Measurements from ENCODE around the gene TRAF4.
A peak's percentile ranks its signal among the peaks of the same experiment; 100 is the strongest.
"Not testable (repeated sequence)": the region's sequence is repeated elsewhere in the genome, so short reads cannot be mapped to it uniquely, and the experiment has no call there.

The TRAF4 gene

DNA sequence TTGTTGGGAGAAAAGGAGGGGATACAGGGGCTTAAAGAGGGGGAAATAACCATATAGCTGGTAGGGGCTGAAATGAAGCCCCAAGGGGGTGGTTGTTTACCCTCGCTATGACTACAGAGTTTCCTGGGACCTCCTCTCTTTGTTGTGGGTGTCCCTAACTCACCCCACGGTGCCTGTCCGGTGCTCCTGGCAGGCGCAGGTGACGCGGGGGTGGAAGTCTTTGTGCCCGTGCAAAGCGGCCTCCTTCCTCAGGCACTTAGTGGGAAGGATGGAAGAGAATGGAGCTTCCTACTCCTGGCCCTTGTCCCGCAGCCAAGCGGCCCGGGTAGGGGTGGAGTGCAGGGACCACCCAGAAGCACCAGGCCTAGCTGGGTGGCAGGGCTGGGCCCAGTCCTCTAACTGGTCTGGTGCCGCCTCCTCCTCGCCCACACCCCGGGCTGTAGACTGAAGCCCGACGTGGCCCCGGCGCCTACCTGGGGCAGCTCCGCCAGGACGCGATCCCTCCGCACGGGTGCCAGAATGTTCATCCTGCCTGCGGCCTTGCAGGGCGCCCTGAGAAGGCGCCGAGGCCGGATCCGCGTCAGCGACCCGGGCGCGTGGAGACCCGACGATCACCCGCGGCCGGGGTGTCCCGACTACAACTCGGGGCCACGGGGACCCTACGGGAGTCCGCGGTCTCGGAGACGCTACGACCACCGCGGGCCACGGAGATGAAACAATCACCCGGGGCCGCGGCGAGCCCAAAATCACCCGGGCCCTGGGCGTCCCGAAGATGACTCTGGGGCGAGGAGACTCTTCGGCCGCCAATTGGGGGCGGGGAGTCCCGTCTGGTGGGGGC is 26.9 kb upstream of the TRAF4 start:
- DNase-seq: no peak

DNA sequence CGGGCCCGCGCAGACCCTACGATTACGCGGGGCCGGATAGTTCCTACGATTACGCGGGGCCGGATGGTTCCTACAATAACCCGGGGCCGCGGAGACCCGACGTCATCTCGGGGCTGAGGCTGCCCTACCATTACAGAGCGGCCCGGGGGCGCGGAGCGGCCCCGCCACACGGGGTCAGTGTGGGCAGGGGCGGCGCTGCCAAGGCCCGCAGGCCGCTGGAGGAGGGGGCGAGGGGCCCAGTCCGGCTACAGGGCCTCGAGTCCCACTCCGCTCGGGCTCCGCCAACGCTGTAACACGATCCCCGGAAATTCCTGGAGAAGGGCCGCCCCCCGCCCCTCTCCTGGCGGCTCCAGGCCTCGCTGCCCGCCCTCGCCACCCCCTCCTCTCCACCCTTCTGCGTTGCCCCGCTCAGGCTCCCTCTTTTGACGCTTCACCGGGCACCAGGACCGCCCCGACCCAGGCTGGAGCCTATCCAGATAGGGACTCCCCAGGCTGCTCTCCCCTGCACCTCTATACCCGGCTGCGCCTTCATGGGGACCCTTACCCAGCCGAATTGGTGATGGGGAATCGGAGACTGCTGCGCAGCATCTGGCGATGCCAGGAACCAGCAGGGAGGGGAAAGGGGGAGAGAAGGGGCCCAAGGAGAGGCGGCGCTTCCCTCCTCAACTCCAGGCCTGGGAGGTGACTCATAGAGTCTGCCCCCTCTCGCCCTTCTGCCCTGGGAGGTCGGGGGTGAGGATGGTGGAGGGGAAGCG is 26.1 kb upstream of the TRAF4 start, which contains the start of gene RAB34:
TSS of gene RAB34 (minus strand) at position 291 of the 755 bp plus-strand sequence. CDS start 602 bp downstream, outside the sequence.
- DNase-seq: peak; percentile 89

DNA sequence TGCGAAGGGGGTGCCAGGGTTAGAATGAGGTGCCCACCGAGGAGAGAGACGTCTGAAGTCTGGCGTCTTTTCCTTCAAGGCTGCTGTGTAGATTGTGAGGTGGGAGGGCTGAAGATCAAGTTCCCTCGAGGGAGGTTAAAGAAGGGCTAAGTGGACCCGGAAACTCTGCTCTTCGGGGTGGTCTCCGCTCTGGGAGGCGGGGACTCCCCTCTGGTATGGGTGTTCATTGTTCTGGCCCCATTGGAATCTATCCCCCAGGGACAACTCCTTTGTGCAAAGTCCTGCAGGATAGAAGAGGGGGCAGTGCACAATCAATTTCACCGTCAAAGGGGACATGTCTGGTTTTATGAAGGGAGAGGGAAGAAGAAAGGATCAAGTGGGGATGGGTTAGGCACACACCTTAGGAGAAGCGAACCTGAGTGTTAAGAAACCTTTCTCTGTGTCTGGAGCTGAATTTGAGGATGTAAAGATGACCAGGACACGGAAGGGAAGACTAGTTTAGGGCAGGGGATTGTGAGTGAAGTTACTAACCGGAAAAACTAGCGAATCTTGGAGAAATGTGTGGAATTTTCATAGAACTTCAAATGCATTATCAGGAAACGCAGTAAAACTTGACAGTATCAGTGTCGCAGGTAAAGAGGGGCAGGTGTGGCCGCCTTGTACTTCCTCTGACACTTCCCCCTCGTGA is 25.3 kb upstream of the TRAF4 start:
- DNase-seq: peak; percentile 51

DNA sequence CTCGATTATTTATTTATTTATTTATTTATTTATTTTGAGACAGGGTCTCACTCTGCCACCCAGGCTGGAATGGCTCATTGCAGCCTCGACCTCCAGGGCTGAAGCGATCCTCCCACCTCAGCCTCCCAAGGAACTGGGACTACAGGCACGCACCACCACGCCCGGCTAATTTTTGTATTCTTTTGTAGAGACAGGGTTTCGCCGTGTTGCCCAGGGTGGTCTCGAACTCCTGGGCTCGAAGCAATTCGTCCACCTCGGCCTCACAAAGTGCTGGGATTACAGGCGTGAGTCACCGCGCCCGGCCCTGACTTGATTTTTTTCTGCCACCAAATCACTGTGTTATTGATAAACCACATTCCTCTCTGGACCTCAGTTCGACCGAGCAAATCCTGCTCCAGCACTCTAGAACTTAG is 24.8 kb upstream of the TRAF4 start:
- no peak for DNase-seq

DNA sequence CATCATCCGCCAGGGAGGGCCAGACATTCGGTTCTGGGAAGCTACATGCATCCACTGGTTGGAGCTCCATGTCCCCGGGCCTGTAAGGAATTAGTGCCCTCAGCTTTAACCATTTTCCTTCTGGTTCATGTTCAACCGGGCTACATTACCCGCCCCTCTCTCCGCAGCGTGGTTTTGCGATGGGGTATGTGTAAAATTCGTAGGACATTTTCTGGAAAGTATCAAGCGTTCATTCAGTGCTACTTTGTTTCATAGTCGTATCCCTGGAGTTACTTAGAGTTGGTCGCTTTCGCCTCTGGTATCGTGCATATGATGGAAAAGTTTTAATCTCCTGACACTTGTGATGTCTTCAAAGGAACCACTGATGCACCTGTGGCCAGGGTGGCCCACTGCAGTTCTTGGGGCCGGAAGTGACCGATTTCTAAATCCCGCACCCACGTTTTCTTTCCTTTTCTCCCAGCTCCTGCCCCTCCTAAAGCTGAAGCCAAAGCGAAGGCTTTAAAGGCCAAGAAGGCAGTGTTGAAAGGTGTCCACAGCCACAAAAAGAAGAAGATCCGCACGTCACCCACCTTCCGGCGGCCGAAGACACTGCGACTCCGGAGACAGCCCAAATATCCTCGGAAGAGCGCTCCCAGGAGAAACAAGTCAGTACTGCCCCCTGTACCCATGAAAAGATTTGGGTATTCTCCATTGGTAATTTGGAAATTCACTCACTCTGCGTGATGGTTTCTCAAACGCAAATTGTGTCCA is 23.4 kb upstream of the TRAF4 start:
- DNase-seq: no peak

DNA sequence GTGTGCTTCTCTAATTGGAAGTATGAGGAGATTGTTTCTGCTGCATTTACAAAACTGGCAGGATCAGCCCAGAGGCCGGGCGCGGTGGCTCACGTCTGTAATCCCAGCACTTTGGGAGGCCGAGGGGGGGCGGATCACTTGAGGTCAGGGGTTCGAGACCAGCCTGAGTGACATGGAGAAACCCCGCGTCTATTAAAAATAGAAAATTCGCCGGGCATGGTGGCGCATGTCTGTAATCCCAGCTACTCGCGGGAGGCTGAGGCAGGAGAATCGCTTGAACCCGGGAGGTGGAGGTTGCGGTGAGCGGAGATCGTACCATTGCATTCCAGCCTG is 22.8 kb upstream of the TRAF4 start:
- DNase-seq: not testable (repeated sequence)

DNA sequence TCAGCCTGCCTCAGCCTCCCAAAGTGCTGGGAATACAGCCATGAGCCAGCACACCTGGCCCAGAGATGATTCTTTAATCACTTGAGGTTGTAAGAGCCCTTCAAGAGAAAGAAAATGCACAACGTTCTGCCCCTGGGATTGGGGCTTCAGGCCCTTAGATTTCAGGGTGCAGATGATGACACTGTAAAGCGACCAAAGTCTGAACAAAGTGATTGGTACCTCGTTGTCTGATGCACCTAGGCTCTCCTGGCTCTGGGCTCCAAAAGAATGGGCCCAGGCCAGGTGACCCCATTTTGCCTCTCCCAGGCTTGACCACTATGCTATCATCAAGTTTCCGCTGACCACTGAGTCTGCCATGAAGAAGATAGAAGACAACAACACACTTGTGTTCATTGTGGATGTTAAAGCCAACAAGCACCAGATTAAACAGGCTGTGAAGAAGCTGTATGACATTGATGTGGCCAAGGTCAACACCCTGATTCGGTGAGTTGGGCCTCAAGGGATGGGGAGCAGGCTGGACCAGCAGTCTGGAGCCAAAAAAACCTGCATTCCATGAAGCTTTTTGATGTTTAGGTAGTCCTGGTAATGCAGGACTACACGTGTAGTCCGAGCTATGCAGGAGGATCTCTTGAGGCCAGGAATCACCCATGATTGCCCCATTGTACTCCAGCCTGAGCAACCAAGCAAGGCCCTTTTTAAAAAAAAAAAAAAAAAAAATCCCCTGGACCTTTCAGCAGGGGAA is 21.2 kb upstream of the TRAF4 start:
- no peak for DNase-seq

DNA sequence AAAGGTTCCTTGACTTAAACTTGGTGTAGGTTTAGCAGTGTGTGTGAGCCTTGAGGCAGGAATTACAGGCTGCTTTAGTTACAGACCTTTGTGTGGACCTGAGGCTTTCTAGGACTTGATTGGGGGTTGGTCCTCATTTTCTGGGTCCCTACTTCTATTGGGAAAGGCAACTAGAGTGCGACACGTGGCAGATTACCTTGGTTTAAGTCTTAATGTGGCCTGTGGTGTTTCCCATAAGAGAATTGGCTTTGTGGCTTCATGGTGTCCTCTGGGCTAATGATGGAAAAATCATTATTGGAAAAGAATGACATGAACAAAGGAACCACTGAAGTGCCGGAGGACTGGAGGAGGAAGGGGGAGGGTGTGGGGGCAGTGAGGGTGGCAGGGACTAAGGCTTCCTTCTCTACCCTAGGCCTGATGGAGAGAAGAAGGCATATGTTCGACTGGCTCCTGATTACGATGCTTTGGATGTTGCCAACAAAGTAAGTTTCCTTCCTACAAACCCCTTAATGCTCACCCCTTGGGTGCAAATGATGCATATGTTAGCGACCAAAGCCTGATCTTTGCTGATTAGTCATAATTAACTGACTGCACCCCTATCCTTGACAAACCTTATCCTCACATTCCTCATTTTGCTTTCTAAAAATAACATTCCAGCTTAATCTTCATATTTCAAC is 20.5 kb upstream of the TRAF4 start:
- DNase-seq: no peak

DNA sequence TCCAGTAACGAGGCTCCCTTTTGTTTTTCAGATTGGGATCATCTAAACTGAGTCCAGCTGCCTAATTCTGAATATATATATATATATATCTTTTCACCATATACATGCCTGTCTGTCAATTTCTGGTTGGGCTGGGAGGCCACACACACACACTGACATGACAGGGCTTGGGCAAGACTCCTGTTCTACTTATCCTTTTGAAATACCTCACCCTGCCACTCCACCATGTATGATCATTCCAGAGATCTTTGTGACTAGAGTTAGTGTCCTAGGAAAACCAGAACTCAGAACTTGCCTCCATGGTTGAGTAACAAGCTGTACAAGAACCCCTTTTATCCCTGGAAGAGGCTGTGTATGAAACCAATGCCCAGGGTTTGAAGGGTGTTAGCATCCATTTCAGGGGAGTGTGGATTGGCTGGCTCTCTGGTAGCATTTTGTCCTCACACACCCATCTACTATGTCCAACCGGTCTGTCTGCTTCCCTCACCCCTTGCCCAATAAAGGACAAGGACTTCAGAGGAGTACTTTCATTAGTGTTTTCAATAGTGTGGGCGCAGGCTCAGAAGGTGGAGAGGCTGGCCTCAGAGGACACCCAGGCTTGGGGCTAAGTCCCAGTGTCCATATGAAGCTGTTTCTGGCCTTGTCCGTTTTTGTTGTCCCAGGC is 19.8 kb upstream of the TRAF4 start:
- DNase-seq: not testable (repeated sequence)

DNA sequence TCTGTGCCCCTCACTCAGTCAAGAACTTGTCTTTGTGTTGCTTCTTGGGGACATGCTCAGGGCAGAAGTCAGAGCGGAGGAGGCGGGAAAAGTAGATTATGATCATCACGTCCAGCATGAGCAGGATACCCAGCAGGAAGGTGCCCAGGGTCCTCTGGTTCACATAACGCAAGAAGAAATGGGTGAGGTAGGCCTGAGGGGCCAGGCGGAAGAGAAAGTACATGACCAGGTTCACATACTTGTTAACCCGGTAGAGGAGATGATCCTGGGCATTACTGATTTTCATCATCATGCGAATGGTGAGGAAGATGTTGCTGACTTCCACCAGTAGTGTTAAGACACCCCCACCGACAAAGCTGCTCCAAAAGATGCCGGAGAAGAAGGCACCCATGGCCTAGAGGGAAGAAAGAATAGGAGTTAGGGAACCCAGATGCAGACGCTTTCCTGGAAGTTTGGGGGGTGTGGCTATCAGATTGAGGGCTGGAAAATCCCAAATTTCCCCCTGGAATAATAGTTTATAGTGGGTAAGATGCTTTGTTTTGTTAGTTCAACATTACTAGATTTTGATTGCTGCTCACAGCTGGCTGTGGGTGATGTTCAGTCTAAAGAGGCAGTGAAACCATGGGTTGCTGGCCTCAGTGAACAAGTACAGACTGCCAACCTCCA is 19.2 kb upstream of the TRAF4 start:
- DNase-seq: no peak

DNA sequence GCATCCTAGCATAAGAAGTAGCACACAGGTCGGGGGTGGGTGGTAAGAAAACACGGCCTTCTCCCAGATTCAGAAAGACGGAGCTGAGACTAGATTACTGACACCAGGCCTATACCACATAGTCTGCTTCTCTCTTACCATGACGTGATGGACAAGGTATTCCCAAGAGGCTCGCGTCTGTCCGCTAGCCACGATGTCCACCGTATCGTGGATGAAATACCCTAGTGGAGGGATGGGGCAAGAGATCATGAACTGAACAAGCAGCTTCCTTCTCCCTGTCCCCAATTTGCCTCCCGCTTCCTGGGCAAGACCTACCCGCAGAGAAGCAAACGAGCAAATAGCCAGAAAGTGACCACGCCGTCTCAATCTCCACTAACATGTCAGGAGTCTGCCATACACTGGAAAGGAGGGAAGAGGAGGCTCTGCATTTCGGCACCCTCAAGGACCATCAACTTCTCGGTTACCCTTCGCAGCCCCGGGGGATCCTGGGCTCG is 18.6 kb upstream of the TRAF4 start:
- DNase-seq: peak; percentile 22

DNA sequence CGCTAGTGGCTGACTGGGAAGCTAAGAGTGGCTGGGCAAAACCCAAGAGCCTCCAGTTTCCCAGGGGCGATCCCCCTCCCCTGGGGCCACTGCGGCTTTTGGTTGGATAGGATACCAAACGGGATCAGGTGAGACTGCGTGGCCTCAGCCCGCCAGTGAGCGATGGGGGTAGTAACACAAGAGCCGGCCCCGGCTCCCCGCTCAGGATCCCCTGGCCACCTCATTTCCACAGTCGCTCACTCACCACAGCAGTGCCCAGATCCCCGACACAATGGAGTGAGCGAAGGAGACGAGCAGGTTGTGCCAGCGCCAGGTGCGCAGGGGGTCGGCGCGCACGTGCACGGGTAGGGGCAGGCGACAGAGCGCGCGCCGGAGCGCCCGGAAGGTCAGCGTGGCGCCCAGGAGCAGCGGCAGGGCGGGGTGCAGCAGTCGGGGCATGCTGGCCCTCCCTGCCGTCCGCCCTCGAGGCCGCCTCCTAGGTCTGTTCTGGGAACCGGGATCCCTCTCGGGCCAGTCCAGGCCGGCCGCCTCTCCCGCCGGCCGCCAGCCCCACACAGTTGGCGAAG is 18.1 kb upstream of the TRAF4 start:
- DNase-seq: peak; percentile 82

DNA sequence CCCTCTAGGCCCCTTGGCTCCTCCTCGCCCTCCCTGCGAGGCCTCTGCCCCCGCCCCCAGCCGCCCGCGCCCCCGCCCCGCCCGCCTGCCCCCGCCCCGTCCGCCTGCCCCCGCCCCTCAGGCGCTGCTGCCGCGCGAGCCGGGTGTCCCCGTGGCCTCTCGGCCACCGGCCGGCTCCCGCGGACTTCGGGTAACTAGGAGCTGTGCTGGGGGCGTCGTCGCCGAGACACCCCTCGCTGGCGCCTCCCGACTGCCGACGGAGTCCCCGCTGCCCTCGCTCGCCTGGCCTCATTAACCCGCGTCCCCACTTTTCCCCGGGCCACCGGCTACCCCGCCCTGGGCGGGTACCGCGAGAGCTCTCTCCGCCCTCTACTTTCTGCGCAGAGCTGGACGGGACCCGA is 17.6 kb upstream of the TRAF4 start, which contains the start of gene TLCD1:
TSS of gene TLCD1 (minus strand) at position 8 of the 401 bp plus-strand sequence. CDS start 136 bp downstream, outside the sequence.
- peak; percentile 73 for DNase-seq

DNA sequence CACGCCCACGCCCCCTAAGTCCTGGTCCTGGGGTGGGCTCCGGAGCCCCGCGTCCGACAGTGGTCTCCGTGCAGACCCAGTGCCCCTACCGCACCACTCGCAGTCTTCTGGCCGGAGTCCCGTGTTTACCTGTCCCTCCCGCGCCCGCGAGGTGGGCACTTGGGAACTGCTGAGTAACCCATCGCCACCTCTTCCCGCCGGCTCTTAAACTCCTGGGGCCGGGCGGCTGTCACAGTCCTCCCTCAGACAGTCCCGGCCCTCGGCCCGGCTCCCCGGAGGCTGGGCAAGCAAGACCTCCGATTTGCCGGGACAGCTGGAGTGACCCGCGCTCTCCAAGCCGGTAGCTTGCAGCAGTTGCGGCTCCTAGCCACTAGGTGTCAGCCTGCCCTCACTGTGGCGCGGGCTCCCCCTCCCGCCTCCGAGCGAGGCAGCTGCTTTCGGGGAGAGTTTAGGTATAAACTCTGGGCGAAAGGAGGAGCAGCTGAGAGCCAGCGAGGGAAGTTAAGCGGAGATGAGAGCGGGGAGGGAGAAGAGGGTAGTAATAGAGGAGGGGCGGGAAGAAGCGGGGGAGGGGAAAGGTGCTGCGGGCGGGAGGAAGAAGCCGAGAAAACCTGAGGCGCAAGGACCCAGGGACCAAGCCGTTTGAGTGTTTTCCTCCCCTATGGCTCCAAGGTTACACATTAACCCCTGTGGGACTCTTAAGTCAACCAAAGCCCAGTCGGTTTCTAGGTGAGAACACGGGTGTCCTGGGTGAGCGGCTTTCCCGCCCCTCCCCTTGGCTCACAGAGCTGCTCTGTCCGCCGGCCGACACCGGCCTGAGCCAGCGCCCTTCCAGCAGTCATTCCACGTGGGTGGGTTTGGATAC is 17.0 kb upstream of the TRAF4 start:
- DNase-seq: peak; percentile 94

DNA sequence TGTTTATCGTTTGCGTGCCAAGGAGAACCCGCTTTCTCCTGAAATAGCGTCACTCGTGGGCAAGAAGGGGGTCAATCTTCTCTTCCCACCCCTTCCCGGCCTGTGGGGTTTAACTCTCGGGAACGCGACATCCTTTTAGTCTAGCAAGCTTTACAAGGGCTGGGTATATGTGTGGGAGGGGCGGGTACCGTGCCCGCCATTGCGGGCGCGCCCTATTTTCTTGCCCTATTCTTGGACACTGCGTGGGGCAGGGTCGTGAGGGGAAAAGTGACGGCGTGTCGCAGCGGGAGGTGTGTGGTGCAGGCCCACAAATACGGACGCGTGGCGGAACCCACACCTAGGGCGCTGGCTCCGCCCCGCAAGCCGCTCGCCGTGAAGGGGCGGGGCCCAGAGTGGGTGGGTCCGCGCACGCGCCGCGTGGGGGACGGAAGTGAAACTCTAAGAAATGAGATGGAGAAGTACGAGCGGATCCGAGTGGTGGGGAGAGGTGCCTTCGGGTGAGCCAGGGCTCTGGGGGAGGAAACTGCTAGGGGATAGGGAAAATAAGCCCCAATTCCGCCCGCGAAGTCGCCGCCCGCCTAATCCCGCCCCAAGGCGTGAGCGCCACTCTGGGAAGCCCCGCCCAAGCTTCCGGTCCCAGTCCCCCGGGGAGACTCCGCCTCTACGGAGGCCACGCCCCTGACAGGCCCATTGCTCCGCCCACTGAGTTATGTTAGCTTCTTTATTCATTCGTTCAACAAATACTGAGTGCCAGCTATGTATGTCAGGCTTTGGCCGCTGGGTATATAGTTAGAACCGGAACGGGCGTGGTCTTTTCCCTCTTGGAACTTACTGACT is 15.2 kb upstream of the TRAF4 start, which contains the start of gene NEK8:
TSS of gene NEK8 (plus strand) at position 425 of the 837 bp plus-strand sequence. CDS start at position 451, 26 bp downstream.
- DNase-seq: peak; percentile 90

DNA sequence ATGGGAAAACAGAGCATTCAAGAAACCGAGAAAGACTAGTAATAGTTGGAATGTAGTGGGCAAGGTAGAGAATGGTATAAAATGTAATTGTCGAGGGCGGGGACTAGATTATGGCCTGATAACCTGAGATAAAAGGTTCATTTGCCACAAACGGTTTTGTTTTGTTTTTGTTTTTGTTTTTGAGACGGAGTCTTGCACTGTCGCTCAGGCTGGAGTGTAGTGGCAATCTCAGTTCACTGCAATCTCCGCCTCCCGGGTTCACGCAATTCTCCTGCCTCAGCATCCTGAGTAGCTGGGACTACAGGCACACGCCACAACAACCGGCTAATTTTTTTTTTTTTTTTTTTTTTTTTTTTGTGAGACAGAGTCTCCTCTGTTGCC is 13.9 kb upstream of the TRAF4 start:
- no peak for DNase-seq

DNA sequence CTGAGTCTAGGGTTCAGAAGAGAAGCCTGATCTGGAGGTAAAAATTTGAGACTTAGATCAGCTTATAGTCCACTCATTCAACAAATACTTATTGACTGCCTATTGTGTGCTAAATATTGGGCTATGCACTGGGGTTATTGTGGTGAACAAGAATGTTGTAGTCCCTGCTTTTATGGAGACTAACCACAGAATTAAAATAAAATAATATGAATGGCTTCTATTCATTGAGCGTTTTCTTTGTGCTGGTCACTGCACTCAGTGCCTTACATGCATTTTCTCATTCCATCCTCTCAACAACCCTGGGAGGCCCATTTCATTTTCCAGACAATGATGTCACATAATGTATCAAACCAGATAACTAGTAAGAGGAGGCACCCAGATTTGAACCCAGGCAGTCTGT is 10.5 kb upstream of the TRAF4 start:
- no peak for DNase-seq
